Choroid plexus epithelial cell (primary cell): ENCODE measurements around the gene PDK4.

ENCODE experiments used
- DNase-seq: peaks from one replicate; pipeline ENCODE4 v3.0.0-alpha.2; 2010; ENCODE audit warnings: low read depth
- H3K4me3 ChIP-seq: 2 replicates; pipeline ENCODE4 v1.5.1; 2011; ENCODE audit warnings: low read depth, mild to moderate bottlenecking, control low read depth, low read length, moderate library complexity
- TF ChIP-seq, protein P1 (sequence below): conservative IDR thresholded peaks from 2 replicates; pipeline ENCODE4 v1.5.1; 2011; ENCODE audit warnings: low read depth, mild to moderate bottlenecking, control low read depth, inconsistent platforms, low read length, moderate library complexity

PDK4 gene

GRCh38 chr7:95550546-95550945 lies 45.8 kb downstream of the PDK4 start:
- TF ChIP-seq, protein P1, sequence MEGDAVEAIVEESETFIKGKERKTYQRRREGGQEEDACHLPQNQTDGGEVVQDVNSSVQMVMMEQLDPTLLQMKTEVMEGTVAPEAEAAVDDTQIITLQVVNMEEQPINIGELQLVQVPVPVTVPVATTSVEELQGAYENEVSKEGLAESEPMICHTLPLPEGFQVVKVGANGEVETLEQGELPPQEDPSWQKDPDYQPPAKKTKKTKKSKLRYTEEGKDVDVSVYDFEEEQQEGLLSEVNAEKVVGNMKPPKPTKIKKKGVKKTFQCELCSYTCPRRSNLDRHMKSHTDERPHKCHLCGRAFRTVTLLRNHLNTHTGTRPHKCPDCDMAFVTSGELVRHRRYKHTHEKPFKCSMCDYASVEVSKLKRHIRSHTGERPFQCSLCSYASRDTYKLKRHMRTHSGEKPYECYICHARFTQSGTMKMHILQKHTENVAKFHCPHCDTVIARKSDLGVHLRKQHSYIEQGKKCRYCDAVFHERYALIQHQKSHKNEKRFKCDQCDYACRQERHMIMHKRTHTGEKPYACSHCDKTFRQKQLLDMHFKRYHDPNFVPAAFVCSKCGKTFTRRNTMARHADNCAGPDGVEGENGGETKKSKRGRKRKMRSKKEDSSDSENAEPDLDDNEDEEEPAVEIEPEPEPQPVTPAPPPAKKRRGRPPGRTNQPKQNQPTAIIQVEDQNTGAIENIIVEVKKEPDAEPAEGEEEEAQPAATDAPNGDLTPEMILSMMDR, result no peak
- no peak overlapping the region for H3K4me3 ChIP-seq
- DNase-seq, result peak; percentile 52

- H3K4me3 ChIP-seq, result no peak overlapping the region
- TF ChIP-seq, protein P1, result no peak
- peak; percentile 99 for DNase-seq
Observed at GRCh38 chr7:95549818-95550529, 46.3 kb downstream of the PDK4 start.

DNA sequence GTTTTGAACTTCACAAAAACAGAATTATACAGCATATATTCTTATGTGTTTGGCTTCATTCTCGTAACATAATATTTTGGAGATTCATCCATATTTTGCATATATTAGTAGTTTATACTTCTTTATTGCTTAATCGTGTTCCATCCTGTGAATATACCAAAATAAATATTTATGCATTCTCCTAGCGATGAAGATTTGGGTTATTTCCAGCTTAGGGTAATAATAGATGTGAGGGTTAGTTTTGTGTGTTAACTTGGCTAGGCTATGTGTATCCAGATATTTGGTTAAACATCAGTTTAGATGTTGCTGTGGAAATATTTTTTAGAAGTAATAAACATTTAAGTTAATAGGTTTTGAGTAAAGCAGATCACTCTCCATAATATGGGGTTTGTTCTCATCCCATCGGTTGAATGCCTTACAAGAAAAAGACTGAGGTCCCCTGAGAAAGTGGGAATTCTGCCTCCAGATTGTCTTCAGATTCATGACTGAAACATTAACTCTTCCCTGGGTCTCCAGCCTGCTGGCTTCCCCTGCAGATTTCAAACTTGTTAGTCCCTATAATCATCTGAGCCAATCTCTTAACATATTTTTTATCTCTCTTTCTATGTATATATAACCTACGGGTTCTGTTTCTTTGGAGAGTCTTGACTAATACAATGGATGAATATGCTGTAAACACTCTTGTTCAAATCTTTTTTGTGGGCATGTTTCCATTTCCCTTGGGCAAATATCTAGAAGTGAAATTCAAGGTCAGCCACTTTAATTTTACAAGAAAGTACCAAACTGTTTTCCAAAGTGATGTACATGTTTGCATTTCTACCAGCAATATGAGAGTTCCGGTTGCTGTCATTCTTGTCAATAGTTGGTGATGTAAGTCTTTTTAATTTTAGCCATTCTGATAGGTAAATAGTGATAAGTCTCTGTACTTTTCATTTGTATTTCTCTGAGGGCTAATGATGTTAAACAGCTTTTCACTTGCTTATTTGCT lies 48.7 kb downstream of the PDK4 start:
- no peak for DNase-seq
- TF ChIP-seq, protein P1, result no peak
- H3K4me3 ChIP-seq, result no peak overlapping the region

- TF ChIP-seq, protein P1, result no peak
- no peak for DNase-seq
- H3K4me3 ChIP-seq, result no peak overlapping the region
Observed at GRCh38 chr7:95546647-95547046, 49.7 kb downstream of the PDK4 start.

GRCh38 chr7:95545673-95546072 lies 50.6 kb downstream of the PDK4 start:
- TF ChIP-seq, protein P1, result no peak
- H3K4me3 ChIP-seq, result no peak overlapping the region
- no peak for DNase-seq

- DNase-seq, result peak; percentile 91
- TF ChIP-seq, protein P1, result peak; percentile 86
- H3K4me3 ChIP-seq, result peak overlapping the region; percentile 48
Observed at GRCh38 chr7:95545007-95545615, 51.2 kb downstream of the PDK4 start.
